ENCODE data around the gene VPS9D1. TPM values are rescaled to one million over a fixed set of nuclear protein-coding genes. Genes with fewer than 3 reads are reported as not detected.

VPS9D1 gene
- total RNA-seq, 4 donors from 2014 or later, result 5.9 to 14.1 (median 7.0) TPM

GRCh38 chr16:89759746-89760340 lies 39.1 kb upstream of the VPS9D1 start:
- Histone ChIP-seq H3K9me3 (no peaks in the 10 kb centered on the region), H3K4me3 (no peak overlapping the region), H3K4me1 (peaks cover 0 to 9% (median 0%) of the 10 kb centered on the region in 4 donors), H3K36me3 (no peaks in the 10 kb centered on the region), H3K27me3 (no peaks in the 10 kb centered on the region), H3K27ac (no peak overlapping the region)
- WGBS, 2 donors, result 78 to 81% methylated on average over 26 of the region's 26 CpGs
- no peak for TF ChIP-seq EP300 (IDR thresholded peaks at IDR 0.05)
- TF ChIP-seq CTCF (IDR thresholded peaks at IDR 0.05), result no peak
- no peak for TF ChIP-seq POLR2A (IDR thresholded peaks at IDR 0.05)
- no peak for DNase-seq (ENCODE audit: low spot score in 2 of 2)

- TF ChIP-seq EP300 (IDR thresholded peaks at IDR 0.05), result no peak
- no peak for TF ChIP-seq CTCF (IDR thresholded peaks at IDR 0.05)
- TF ChIP-seq POLR2A (IDR thresholded peaks at IDR 0.05), result no peak
- WGBS, 2 donors, result 45 to 47% methylated on average over 10 of the region's 10 CpGs
- peak in 1 of 2 donors; percentile 18 for DNase-seq (ENCODE audit: low spot score in 2 of 2)
These were observed 28.9 kb upstream of the VPS9D1 start for GRCh38 chr16:89749637-89750036.

GRCh38 chr16:89748921-89749320 lies 28.2 kb upstream of the VPS9D1 start:
- Histone ChIP-seq H3K4me1 (peaks cover 0 to 3% (median 2%) of the 10 kb centered on the region in 4 donors), H3K9me3 (no peaks in the 10 kb centered on the region), H3K36me3 (no peaks in the 10 kb centered on the region), H3K27me3 (no peaks in the 10 kb centered on the region), H3K4me3 (no peak overlapping the region), H3K27ac (no peak overlapping the region)
- WGBS, 2 donors, result 92 to 94% methylated on average over 11 of the region's 11 CpGs
- TF ChIP-seq EP300 (IDR thresholded peaks at IDR 0.05) (no peak), CTCF (IDR thresholded peaks at IDR 0.05) (no peak), POLR2A (IDR thresholded peaks at IDR 0.05) (no peak)
- DNase-seq (ENCODE audit: low spot score in 2 of 2), result no peak

More at GRCh38 chr16:89749637-89750036, 28.9 kb upstream of the VPS9D1 start:
- Histone ChIP-seq H3K4me1 (peaks cover 0 to 3% (median 2%) of the 10 kb centered on the region in 4 donors), H3K9me3 (no peaks in the 10 kb centered on the region), H3K4me3 (no peak overlapping the region), H3K27me3 (no peaks in the 10 kb centered on the region), H3K36me3 (no peaks in the 10 kb centered on the region), H3K27ac (no peak overlapping the region)

- no peak for TF ChIP-seq EP300 (IDR thresholded peaks at IDR 0.05)
- TF ChIP-seq CTCF (IDR thresholded peaks at IDR 0.05), result no peak
- TF ChIP-seq POLR2A (IDR thresholded peaks at IDR 0.05), result no peak
- no peak overlapping the region for H3K4me3 ChIP-seq
- H3K9me3 ChIP-seq, result no peaks in the 10 kb centered on the region
- no peak overlapping the region for H3K27ac ChIP-seq
- no peaks in the 10 kb centered on the region for H3K36me3 ChIP-seq
- H3K4me1 ChIP-seq, result peaks cover 0 to 4% (median 2%) of the 10 kb centered on the region in 4 donors
- DNase-seq (ENCODE audit: low spot score in 2 of 2), result no peak
- WGBS, 2 donors, result 92 to 94% methylated on average over 9 of the region's 9 CpGs
- no peaks in the 10 kb centered on the region for H3K27me3 ChIP-seq
These were observed 27.4 kb upstream of the VPS9D1 start for GRCh38 chr16:89748076-89748475.

GRCh38 chr16:89746043-89746442 lies 25.3 kb upstream of the VPS9D1 start:
- H3K27me3 ChIP-seq, result no peaks in the 10 kb centered on the region
- no peak for DNase-seq (ENCODE audit: low spot score in 2 of 2)
- peaks cover 0 to 7% (median 0%) of the 10 kb centered on the region in 3 donors for H3K36me3 ChIP-seq
- TF ChIP-seq CTCF (IDR thresholded peaks at IDR 0.05), result no peak
- no peak for TF ChIP-seq POLR2A (IDR thresholded peaks at IDR 0.05)
- TF ChIP-seq EP300 (IDR thresholded peaks at IDR 0.05), result no peak
- WGBS, 2 donors, result 85 to 92% methylated on average over 13 to 14 of the region's 15 CpGs
- no peak overlapping the region for H3K27ac ChIP-seq
- no peak overlapping the region for H3K4me3 ChIP-seq
- H3K9me3 ChIP-seq, result no peaks in the 10 kb centered on the region
- peaks cover 0 to 8% (median 2%) of the 10 kb centered on the region in 4 donors for H3K4me1 ChIP-seq

Measured in tibial nerve (tissue), 4 donors.